ENCODE data around the gene HPCA. TPM values are rescaled to one million over a fixed set of nuclear protein-coding genes. Genes with fewer than 3 reads are reported as not detected.

The HPCA gene
- total and polyA plus RNA-seq, 2 donors (not counting 3 experiments of a cell fraction or from before 2014, with no cell fraction given), result not detected

- Histone ChIP-seq H3K27me3 (ENCODE audit: control insufficient read depth in 2 of 2, insufficient read depth in 2 of 2, low read length in 2 of 2) (peaks cover 0 to 3% of the 10 kb centered on the region in 2 experiments), H3K9me1 (replicated peaks; ENCODE audit: control insufficient read depth, extremely low read depth, insufficient read depth, low read length) (no peaks in the 10 kb centered on the region), H3K4me3 (replicated peaks in 1 of 3; ENCODE audit: insufficient read depth in 1 of 3, low read depth in 1 of 3, low read length in 3 of 3) (no peak overlapping the region), H4K20me1 (replicated peaks; ENCODE audit: control insufficient read depth, extremely low read depth, insufficient read depth, low read length) (no peaks in the 10 kb centered on the region), H3K4me2 (ENCODE audit: insufficient read depth, low read length) (no peak overlapping the region), H3K9me3 (replicated peaks; ENCODE audit: control insufficient read depth, insufficient read depth, low read length) (no peaks in the 10 kb centered on the region), H3K4me1 (ENCODE audit: control insufficient read depth, extremely low read depth, insufficient read depth, low read length) (peaks cover 13% of the 10 kb centered on the region), H3K36me3 (ENCODE audit: control insufficient read depth in 2 of 2, extremely low read depth in 1 of 2, insufficient read depth in 2 of 2, low read length in 2 of 2) (no peaks in the 10 kb centered on the region), H2AFZ (ENCODE audit: low read depth, low read length) (no peak overlapping the region), H3K9ac (replicated peaks; ENCODE audit: extremely low read depth, insufficient read depth, low read length) (no peak overlapping the region), H3K79me2 (ENCODE audit: control insufficient read depth, insufficient read depth, low read length) (no peaks in the 10 kb centered on the region), H3K27ac (ENCODE audit: insufficient read depth, low read depth, low read length) (no peak overlapping the region)
- intact Hi-C loops (cut with micrococcal nuclease), result no loop called here
- TF ChIP-seq GATA2 (IDR thresholded peaks at IDR 0.05; ENCODE audit: insufficient read depth, insufficient read length, low read depth, low read length), result no peak
- no peak for TF ChIP-seq JUN (IDR thresholded peaks at IDR 0.05; ENCODE audit: borderline replicate concordance, insufficient read depth, insufficient read length, low read depth)
- TF ChIP-seq FOS (IDR thresholded peaks at IDR 0.05; ENCODE audit: borderline replicate concordance, insufficient read depth, low read length), result no peak
- TF ChIP-seq MAX (IDR thresholded peaks at IDR 0.05; ENCODE audit: insufficient read depth, insufficient read length), result no peak
- TF ChIP-seq EZH2 (IDR thresholded peaks at IDR 0.05; ENCODE audit: borderline replicate concordance, low read depth, low read length, severe bottlenecking), result no peak
- no peak for TF ChIP-seq MYC (IDR thresholded peaks at IDR 0.05; ENCODE audit: low read depth, low read length)
- no peak for TF ChIP-seq POLR2AphosphoS5 (IDR thresholded peaks at IDR 0.05; ENCODE audit: insufficient read depth, low read depth, low read length)
- ChIA-PET CTCF (interaction anchor here (1.2 to 2.1 kb wide), 4 partner anchors 11 to 109 kb away, joined by 3 to 13 read pairs (median 4); partner anchors contain the start of gene HPCA), POLR2A (no interaction called here)
- no TSS peak for BruUV-seq (replicated peaks)
- dilution Hi-C loops (cut with MboI; ENCODE audit: extremely low pct_ligation_motif_present, low sequenced_read_pairs), result no loop called here
- DNase-seq (ENCODE audit: low read depth, low spot score) (no peak), FAIRE-seq (no peak)
Observed at GRCh38 chr1:32898056-32898455, 11.8 kb downstream of the HPCA start.

- Histone ChIP-seq H2AFZ (ENCODE audit: low read depth, low read length) (no peak overlapping the region), H3K9me1 (replicated peaks; ENCODE audit: control insufficient read depth, extremely low read depth, insufficient read depth, low read length) (no peaks in the 10 kb centered on the region), H3K4me1 (ENCODE audit: control insufficient read depth, extremely low read depth, insufficient read depth, low read length) (peaks cover 13% of the 10 kb centered on the region), H3K27ac (ENCODE audit: insufficient read depth, low read depth, low read length) (no peak overlapping the region), H4K20me1 (replicated peaks; ENCODE audit: control insufficient read depth, extremely low read depth, insufficient read depth, low read length) (no peaks in the 10 kb centered on the region), H3K9me3 (replicated peaks; ENCODE audit: control insufficient read depth, insufficient read depth, low read length) (no peaks in the 10 kb centered on the region), H3K79me2 (ENCODE audit: control insufficient read depth, insufficient read depth, low read length) (no peaks in the 10 kb centered on the region), H3K36me3 (ENCODE audit: control insufficient read depth in 2 of 2, extremely low read depth in 1 of 2, insufficient read depth in 2 of 2, low read length in 2 of 2) (no peaks in the 10 kb centered on the region), H3K9ac (replicated peaks; ENCODE audit: extremely low read depth, insufficient read depth, low read length) (no peak overlapping the region), H3K4me2 (ENCODE audit: insufficient read depth, low read length) (no peak overlapping the region), H3K27me3 (ENCODE audit: control insufficient read depth in 2 of 2, insufficient read depth in 2 of 2, low read length in 2 of 2) (peaks cover 0 to 3% of the 10 kb centered on the region in 2 experiments), H3K4me3 (replicated peaks in 1 of 3; ENCODE audit: insufficient read depth in 1 of 3, low read depth in 1 of 3, low read length in 3 of 3) (no peak overlapping the region)
- DNase-seq (ENCODE audit: low read depth, low spot score), result no peak
- ChIA-PET CTCF (interaction anchor here (1.4 kb wide), 1 partner anchor 12 kb away, joined by 5 read pairs; no protein-coding TSS in a partner anchor), POLR2A (no interaction called here)
- TF ChIP-seq CTCF (IDR thresholded peaks at IDR 0.05; ENCODE audit: extremely low read depth in 1 of 2, insufficient read depth in 1 of 2, low read depth in 1 of 2, low read length in 2 of 2), result no peak
- TF ChIP-seq EZH2 (IDR thresholded peaks at IDR 0.05; ENCODE audit: borderline replicate concordance, low read depth, low read length, severe bottlenecking), result no peak
- no peak for TF ChIP-seq MYC (IDR thresholded peaks at IDR 0.05; ENCODE audit: low read depth, low read length)
- TF ChIP-seq GATA2 (IDR thresholded peaks at IDR 0.05; ENCODE audit: insufficient read depth, insufficient read length, low read depth, low read length), result no peak
- no peak for TF ChIP-seq MAX (IDR thresholded peaks at IDR 0.05; ENCODE audit: insufficient read depth, insufficient read length)
- no peak for TF ChIP-seq JUN (IDR thresholded peaks at IDR 0.05; ENCODE audit: borderline replicate concordance, insufficient read depth, insufficient read length, low read depth)
- TF ChIP-seq POLR2AphosphoS5 (IDR thresholded peaks at IDR 0.05; ENCODE audit: insufficient read depth, low read depth, low read length), result no peak
- no peak for TF ChIP-seq FOS (IDR thresholded peaks at IDR 0.05; ENCODE audit: borderline replicate concordance, insufficient read depth, low read length)
- no peak for TF ChIP-seq POLR2A (IDR thresholded peaks at IDR 0.05; ENCODE audit: low read depth, low read length)
- dilution Hi-C loops (cut with MboI; ENCODE audit: extremely low pct_ligation_motif_present, low sequenced_read_pairs), result no loop called here
- no peak for FAIRE-seq
- no TSS peak for BruUV-seq (replicated peaks)
- intact Hi-C loops (cut with micrococcal nuclease), result no loop called here
Observed at GRCh38 chr1:32898958-32899357, 12.7 kb downstream of the HPCA start.

All from endothelial cell of umbilical vein (primary cell).